PC-3 (cell line): ENCODE data around the gene ABLIM3. TPM values are rescaled to one million over a fixed set of nuclear protein-coding genes. Genes with fewer than 3 reads are reported as not detected.

Source experiments
- ATAC-seq: fragments of 200-7000 bp; cut with Tn5 transposase; 2 replicates; pipeline ENCODE4 v1.9.1; 2020; ENCODE audit warnings: mild to moderate bottlenecking, moderate library complexity
- BruUV-seq: library from RNA; stranded (reverse); fragments of 400-500 nt; replicated peaks from 2 replicates; lab custom pipeline; 2021; lab: Mats Ljungman, UMichigan
- CTCF ChIA-PET: fragments of 300-600 bp; sonication (Branson Sonifier 250); formaldehyde crosslinking; loops from one replicate; lab custom pipeline; 2022; ENCODE audit warnings: antibody characterized with exemption; lab: Charles Lee
- POLR2A ChIA-PET: fragments of 300-600 bp; sonication (Branson Sonifier 250); formaldehyde crosslinking; loops from one replicate; lab custom pipeline; 2022; ENCODE audit warnings: antibody characterized with exemption; ENCODE audit not compliant: unreplicated experiment; lab: Charles Lee
- DNase-seq: peaks from one replicate; pipeline ENCODE4 v3.0.0-alpha.2; 2015
- H2AFZ ChIP-seq: fragments of 300-600 bp; sonication (generic); 2 replicates; pipeline ENCODE4 v1.6.0; 2016; ENCODE audit warnings: antibody characterized with exemption, low read length
- H3F3A ChIP-seq: fragments of 300-600 bp; sonication (generic); one replicate; pipeline ENCODE4 v1.6.0; 2017; ENCODE audit warnings: antibody characterized with exemption, low read length, control low read depth, mild to moderate bottlenecking; ENCODE audit not compliant: unreplicated experiment
- H3K27ac ChIP-seq: fragments of 300-600 bp; sonication (generic); 2 replicates; pipeline ENCODE4 v1.5.1; 2016; ENCODE audit warnings: mild to moderate bottlenecking, low read length
- H3K27me3 ChIP-seq: fragments of 300-600 bp; sonication (generic); 2 replicates; pipeline ENCODE4 v1.6.1; 2016; ENCODE audit warnings: low read length, mixed read lengths
- H3K36me3 ChIP-seq: fragments of 300-600 bp; sonication (generic); 2 replicates; pipeline ENCODE4 v1.6.1; 2016; ENCODE audit warnings: low read depth, mixed run types, low read length, mixed read lengths
- H3K4me1 ChIP-seq: fragments of 300-600 bp; sonication (generic); 2 replicates; pipeline ENCODE4 v1.5.1; 2016; ENCODE audit warnings: low read length; ENCODE audit not compliant: insufficient read depth
- H3K4me2 ChIP-seq: fragments of 300-600 bp; sonication (generic); 2 replicates; pipeline ENCODE4 v1.6.0; 2016; ENCODE audit warnings: low read length
- H3K4me3 ChIP-seq: fragments of 300-600 bp; sonication (generic); 2 replicates; pipeline ENCODE4 v1.5.1; 2016; ENCODE audit warnings: mild to moderate bottlenecking, low read length, mixed read lengths
- H3K79me2 ChIP-seq: fragments of 300-600 bp; sonication (generic); 2 replicates; pipeline ENCODE4 v1.6.1; 2017; ENCODE audit warnings: low read length, mixed read lengths
- H3K9ac ChIP-seq: fragments of 300-600 bp; sonication (generic); 2 replicates; pipeline ENCODE4 v1.6.0; 2016; ENCODE audit warnings: mild to moderate bottlenecking, low read length
- H3K9me2 ChIP-seq: fragments of 300-600 bp; sonication (generic); replicated peaks from 2 replicates; pipeline ENCODE4 v1.6.1; 2016; ENCODE audit warnings: mixed run types, low read length, mixed read lengths
- H3K9me3 ChIP-seq: fragments of 300-600 bp; sonication (generic); 2 replicates; pipeline ENCODE4 v1.6.1; 2016; ENCODE audit warnings: low read length, mixed read lengths
- H4K20me1 ChIP-seq: fragments of 300-600 bp; sonication (generic); 2 replicates; pipeline ENCODE4 v1.6.1; 2016; ENCODE audit warnings: low read length, mixed read lengths
- CTCF ChIP-seq: fragments of 300-600 bp; sonication (generic); conservative IDR thresholded peaks from 2 replicates; pipeline ENCODE4 v1.5.1; 2017; ENCODE audit warnings: antibody characterized with exemption, low read depth, mild to moderate bottlenecking, low read length
- EZH2 ChIP-seq: fragments of 300-600 bp; sonication (generic); IDR thresholded peaks from one replicate; pipeline ENCODE4 v1.6.1; 2017; ENCODE audit warnings: antibody characterized with exemption, mild to moderate bottlenecking, low read length; ENCODE audit not compliant: unreplicated experiment
- EZH2phosphoT487 ChIP-seq: fragments of 300-600 bp; sonication (generic); IDR thresholded peaks from 2 replicates; pipeline ENCODE4 v1.6.1; 2018; ENCODE audit warnings: mild to moderate bottlenecking, antibody characterized with exemption, low read length, borderline replicate concordance
- intact Hi-C: fragments of 100-400 bp; cut with micrococcal nuclease; formaldehyde crosslinking; loops from 2 replicates; pipeline ENCODE4 v1.9.0; 2023
- total RNA-seq: library from RNA; depleted of rRNA; stranded (reverse); fragments of >200 nt; gene quantifications from 2 replicates; pipeline ENCODE4 v1.2.3, GENCODE V29; 2014

ABLIM3 gene
- total RNA-seq, 1 experiment from 2014 or later: 43.6 TPM

DNA sequence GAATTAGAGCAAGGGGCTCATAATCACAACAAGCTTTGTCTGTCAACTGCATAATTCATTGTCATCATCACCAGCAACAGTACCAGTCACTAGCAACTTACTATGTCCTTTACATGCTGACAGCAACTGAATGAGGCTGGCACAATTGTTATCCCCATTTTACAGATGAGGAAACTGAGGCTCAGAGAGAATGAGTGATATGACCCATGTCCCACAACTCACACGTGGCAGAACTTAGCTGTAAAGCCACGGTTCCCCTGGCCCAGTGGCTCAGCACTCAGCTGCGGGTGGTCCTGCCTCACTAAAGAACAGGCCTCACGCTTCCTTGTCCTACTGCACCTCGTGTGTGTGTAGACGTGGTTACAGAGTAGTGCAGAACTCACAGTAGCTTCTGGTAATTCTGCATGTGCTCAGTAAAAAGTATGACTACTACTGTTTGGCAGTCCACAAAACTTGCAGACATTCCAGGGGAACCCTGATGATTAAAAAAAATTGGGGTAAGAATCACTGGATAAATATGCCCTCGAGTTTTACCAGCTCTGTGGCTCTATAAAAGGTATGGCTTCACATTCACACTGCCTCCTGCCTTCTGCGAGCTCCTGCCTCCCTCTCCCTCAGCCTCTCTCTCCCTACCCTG is 160.6 kb downstream of the ABLIM3 start:
- Histone ChIP-seq H3K36me3 (no peaks in the 10 kb centered on the region), H4K20me1 (no peaks in the 10 kb centered on the region), H3K4me3 (no peak overlapping the region), H3K27ac (no peak overlapping the region), H3K4me1 (no peaks in the 10 kb centered on the region), H3K9me2 (no peaks in the 10 kb centered on the region), H3K9me3 (no peaks in the 10 kb centered on the region), H2AFZ (no peak overlapping the region), H3K4me2 (no peak overlapping the region), H3K27me3 (no peaks in the 10 kb centered on the region), H3F3A (no peaks in the 10 kb centered on the region), H3K79me2 (no peaks in the 10 kb centered on the region), H3K9ac (no peak overlapping the region)
- DNase-seq: no peak
- ATAC-seq: no peak
- TF ChIP-seq CTCF: no peak
- no peak for TF ChIP-seq EZH2phosphoT487
- no peak for TF ChIP-seq EZH2
- intact Hi-C loops: no loop called here
- CTCF ChIA-PET: no interaction called here
- POLR2A ChIA-PET: interaction anchor here (0.6 kb wide), 2 partner anchors 55 to 158 kb away, joined by 4 to 5 read pairs; no protein-coding TSS in a partner anchor
- BruUV-seq: no TSS peak

- TF ChIP-seq EZH2 (no peak), CTCF (no peak), EZH2phosphoT487 (no peak)
- no peaks in the 10 kb centered on the region for H4K20me1 ChIP-seq
- H3K9me2 ChIP-seq: no peaks in the 10 kb centered on the region
- BruUV-seq: no TSS peak
- no peaks in the 10 kb centered on the region for H3F3A ChIP-seq
- no peak overlapping the region for H3K4me3 ChIP-seq
- POLR2A ChIA-PET: interaction anchor here (0.6 kb wide), 1 partner anchor 55 kb away, joined by 4 read pairs; no protein-coding TSS in a partner anchor
- no peak for DNase-seq
- no peak for ATAC-seq
- H3K9ac ChIP-seq: no peak overlapping the region
- H3K27ac ChIP-seq: no peak overlapping the region
- no peaks in the 10 kb centered on the region for H3K9me3 ChIP-seq
- H3K36me3 ChIP-seq: no peaks in the 10 kb centered on the region
- no peaks in the 10 kb centered on the region for H3K27me3 ChIP-seq
- CTCF ChIA-PET: no interaction called here
- no peak overlapping the region for H3K4me2 ChIP-seq
- H2AFZ ChIP-seq: no peak overlapping the region
- intact Hi-C loops: no loop called here
- no peaks in the 10 kb centered on the region for H3K4me1 ChIP-seq
- no peaks in the 10 kb centered on the region for H3K79me2 ChIP-seq
Observed at GRCh38 chr5:149302641-149303040, 161.3 kb downstream of the ABLIM3 start.

GRCh38 chr5:149303210-149303609 is 161.9 kb downstream of the ABLIM3 start:
- ATAC-seq (no peak), DNase-seq (no peak)
- TF ChIP-seq EZH2 (no peak), EZH2phosphoT487 (no peak)
- CTCF ChIA-PET: no interaction called here
- POLR2A ChIA-PET: no interaction called here
- Histone ChIP-seq H3K27ac (no peak overlapping the region), H3K36me3 (no peaks in the 10 kb centered on the region), H3K4me3 (no peak overlapping the region), H3K9ac (no peak overlapping the region), H3K27me3 (no peaks in the 10 kb centered on the region), H4K20me1 (no peaks in the 10 kb centered on the region), H2AFZ (no peak overlapping the region), H3F3A (no peaks in the 10 kb centered on the region), H3K79me2 (no peaks in the 10 kb centered on the region), H3K9me3 (no peaks in the 10 kb centered on the region), H3K4me1 (no peaks in the 10 kb centered on the region), H3K9me2 (no peaks in the 10 kb centered on the region), H3K4me2 (no peak overlapping the region)
- intact Hi-C loops: no loop called here
- BruUV-seq: no TSS peak
